HepG2 (cell line): Measurements from ENCODE around the gene WDR19. TPM values are rescaled to one million over a fixed set of nuclear protein-coding genes. Genes with fewer than 3 reads are reported as not detected.
A peak's percentile ranks its signal among the peaks of the same experiment; 100 is the strongest.

Experiments
- AKNA ChIP-seq: sonication (generic); formaldehyde crosslinking; IDR thresholded peaks from 2 replicates; pipeline ENCODE4 v1.4.0; 2020; ENCODE audit warnings: missing genetic modification reagents, borderline replicate concordance
- ARHGAP35 ChIP-seq: sonication (generic); formaldehyde crosslinking; IDR thresholded peaks from 2 replicates; pipeline ENCODE4 v1.9.0; 2022; ENCODE audit warnings: mild to moderate bottlenecking, inconsistent platforms, moderate library complexity, missing genetic modification reagents, borderline replicate concordance
- BATF2 ChIP-seq: sonication (generic); formaldehyde crosslinking; IDR thresholded peaks from 2 replicates; pipeline ENCODE4 v1.8.0; 2022; ENCODE audit warnings: mild to moderate bottlenecking, missing genetic modification reagents, moderate library complexity
- CBFB ChIP-seq: sonication (generic); formaldehyde crosslinking; IDR thresholded peaks from 2 replicates; pipeline ENCODE4 v1.4.0; 2020; ENCODE audit warnings: missing genetic modification reagents
- CSRNP1 ChIP-seq: sonication (generic); formaldehyde crosslinking; IDR thresholded peaks from 2 replicates; pipeline ENCODE4 v1.8.1; 2023; ENCODE audit warnings: mild to moderate bottlenecking, missing genetic modification reagents
- FOSL2 ChIP-seq: sonication (generic); formaldehyde crosslinking; IDR thresholded peaks from 2 replicates; pipeline ENCODE4 v1.4.0; 2020; ENCODE audit warnings: missing genetic modification reagents
- FOXO4 ChIP-seq: sonication (generic); formaldehyde crosslinking; conservative IDR thresholded peaks from 2 replicates; pipeline ENCODE4 v1.8.1; 2023; ENCODE audit warnings: missing genetic modification reagents
- HIC2 ChIP-seq: sonication (generic); formaldehyde crosslinking; IDR thresholded peaks from 2 replicates; pipeline ENCODE4 v1.9.0; 2022; ENCODE audit warnings: low read depth, missing genetic modification reagents
- HOXA7 ChIP-seq: sonication (generic); formaldehyde crosslinking; IDR thresholded peaks from 2 replicates; pipeline ENCODE4 v1.8.1; 2022; ENCODE audit warnings: mild to moderate bottlenecking, missing genetic modification reagents, moderate library complexity
- MBNL3 ChIP-seq: fragments of 250-450 bp; sonication (Bioruptor Pico); conservative IDR thresholded peaks from 2 replicates; pipeline ENCODE4 v1.8.0; 2022; ENCODE audit warnings: mild to moderate bottlenecking, inconsistent platforms
- SOX5 ChIP-seq: IDR thresholded peaks from 2 replicates; pipeline ENCODE4 v1.6.1; 2016; ENCODE audit warnings: borderline replicate concordance
- SRSF9 ChIP-seq: fragments of 200-400 bp; formaldehyde crosslinking; IDR thresholded peaks from 2 replicates; pipeline ENCODE4 v1.6.1; 2018; ENCODE audit warnings: borderline replicate concordance, mild to moderate bottlenecking, low read depth, low read length; ENCODE audit not compliant: insufficient read depth, poor library complexity, severe bottlenecking
- ZBTB20 ChIP-seq: sonication (generic); formaldehyde crosslinking; IDR thresholded peaks from 2 replicates; pipeline ENCODE4 v1.8.1; 2023; ENCODE audit warnings: missing genetic modification reagents, low read depth, mild to moderate bottlenecking, borderline replicate concordance
- ZBTB3 ChIP-seq: sonication (generic); formaldehyde crosslinking; IDR thresholded peaks from 2 replicates; pipeline ENCODE4 v1.4.0; 2020; ENCODE audit warnings: low read depth, mild to moderate bottlenecking, moderate library complexity, missing genetic modification reagents, borderline replicate concordance
- ZFP41 ChIP-seq: sonication (generic); formaldehyde crosslinking; IDR thresholded peaks from 2 replicates; pipeline ENCODE4 v1.4.0; 2020; ENCODE audit warnings: mild to moderate bottlenecking, missing genetic modification reagents, borderline replicate concordance
- ZNF136 ChIP-seq: sonication (generic); formaldehyde crosslinking; IDR thresholded peaks from 2 replicates; pipeline ENCODE4 v1.8.1; 2022; ENCODE audit warnings: low read depth, mild to moderate bottlenecking, moderate library complexity, missing genetic modification reagents
- ZNF234 ChIP-seq: sonication (generic); formaldehyde crosslinking; conservative IDR thresholded peaks from 2 replicates; pipeline ENCODE4 v1.5.1; 2020; ENCODE audit warnings: mild to moderate bottlenecking, missing genetic modification reagents
- ZNF543 ChIP-seq: sonication (generic); formaldehyde crosslinking; IDR thresholded peaks from 2 replicates; pipeline ENCODE4 v1.4.0; 2020; ENCODE audit warnings: mild to moderate bottlenecking, missing genetic modification reagents
- polyA plus RNA-seq, 8 experiments: library from polyadenylated mRNA; depleted of rRNA in 3 of 8; stranded (reverse) in 7 of 8; unstranded in 1 of 8; fragments of >200 nt; fragmentation: Illumina TruSeq in 4 of 8; extraction: Trizol in 4 of 8; gene quantifications; 2 replicates each; pipeline versions ENCODE4 v1.2.1 to v1.2.3, GENCODE V29; 2011 to 2016; ENCODE audit warnings: low read depth in 4 of 8, missing spikeins in 1 of 8, mixed read lengths in 1 of 8; ENCODE audit not compliant: insufficient read depth in 1 of 8
- total RNA-seq, 5 experiments: library from RNA; depleted of rRNA; stranded (reverse); fragments of >200 nt; fragmentation: Illumina TruSeq; extraction: Trizol; gene quantifications; 2 replicates each; pipeline ENCODE4 v1.2.3, GENCODE V29; 2016; ENCODE audit warnings: low read depth in 1 of 5

The WDR19 gene
- total and polyA plus RNA-seq, 2 of the 13 experiments (the other 11 are each of a cell fraction or from before 2014, with no cell fraction given): 22.9 to 34.1 TPM

- 0 out of 2 replicates have a peak, but pooled peaks have one; percentile 29 for TF ChIP-seq ZBTB20 (CRISPR knock-in tag)
- no peak for TF ChIP-seq AKNA
- TF ChIP-seq ZFP41 (CRISPR knock-in tag): no peak
- no peak for TF ChIP-seq ZNF234
- no peak for TF ChIP-seq ARHGAP35 (CRISPR knock-in tag)
- TF ChIP-seq FOXO4 (CRISPR knock-in tag): no peak
- TF ChIP-seq ZNF136 (CRISPR knock-in tag): no peak
- TF ChIP-seq SRSF9: no peak
- no peak for TF ChIP-seq ZBTB3 (CRISPR knock-in tag)
- no peak for TF ChIP-seq ZNF543
- TF ChIP-seq SOX5 (CRISPR knock-in tag): no peak
- TF ChIP-seq MBNL3 (CRISPR knock-in tag): no peak
- TF ChIP-seq CBFB (CRISPR knock-in tag): no peak
- peak; percentile 56; the same call in 1 of the 2 replicates for TF ChIP-seq CSRNP1 (CRISPR knock-in tag)
- no peak for TF ChIP-seq HIC2
- TF ChIP-seq BATF2: no peak
- TF ChIP-seq FOSL2 (CRISPR knock-in tag): peak; percentile 86
- no peak for TF ChIP-seq HOXA7 (CRISPR knock-in tag)
These were observed at the start of gene WDR19 (continued) for GRCh38 chr4:39181905-39182638.
